ENCODE measurements around the gene TRAPPC2. TPM values are rescaled to one million over a fixed set of nuclear protein-coding genes. Genes with fewer than 3 reads are reported as not detected.

The TRAPPC2 gene
- total RNA-seq, 1 experiment from 2014 or later, result 11.4 TPM

GRCh38 chrX:13755254-13755653 lies 20.8 kb upstream of the TRAPPC2 start:
- BruUV-seq (replicated peaks), result no TSS peak
- POLR2A ChIA-PET, result no interaction called here
- DNase-seq (ENCODE audit: low read depth, low spot score), result no peak
- Histone ChIP-seq H3K27me3 (ENCODE audit: control insufficient read depth, insufficient read depth, low read length) (no peaks in the 10 kb centered on the region), H3K9me3 (ENCODE audit: control insufficient read depth, insufficient read depth, low read depth, low read length) (no peaks in the 10 kb centered on the region), H3K4me1 (ENCODE audit: control insufficient read depth, insufficient read depth, low read length) (no peaks in the 10 kb centered on the region), H3K4me3 (ENCODE audit: low read depth in 2 of 2, low read length in 2 of 2) (no peak overlapping the region), H3K36me3 (ENCODE audit: control insufficient read depth, insufficient read depth, low read length) (peaks cover 2% of the 10 kb centered on the region), H3K27ac (ENCODE audit: low read length) (no peak overlapping the region)
- no peak for TF ChIP-seq SIN3A (IDR thresholded peaks at IDR 0.05; ENCODE audit: borderline replicate concordance, insufficient read depth, low read depth, low read length)
- TF ChIP-seq REST (IDR thresholded peaks at IDR 0.05; ENCODE audit: insufficient read depth in 1 of 2, low read depth in 2 of 2, low read length in 1 of 2), result no peak
- TF ChIP-seq CTCF (IDR thresholded peaks at IDR 0.05), result no peak
- TF ChIP-seq TCF7L2 (IDR thresholded peaks at IDR 0.05; ENCODE audit: low read depth, low read length), result no peak
- TF ChIP-seq POLR2AphosphoS5 (IDR thresholded peaks at IDR 0.05; ENCODE audit: low read depth, low read length), result no peak
- in situ Hi-C loops (cut with HindIII; ENCODE audit: low pct_unique_long_range_greater_than_20kb, low sequenced_read_pairs) (no loop called here), intact Hi-C loops (cut with micrococcal nuclease; ENCODE audit: unreplicated experiment) (no loop called here)
- CTCF ChIA-PET, result no interaction called here
- no peak for ATAC-seq

- no peaks in the 10 kb centered on the region for H3K4me1 ChIP-seq (ENCODE audit: control insufficient read depth, insufficient read depth, low read length)
- in situ Hi-C loops (cut with HindIII; ENCODE audit: low pct_unique_long_range_greater_than_20kb, low sequenced_read_pairs) (no loop called here), intact Hi-C loops (cut with micrococcal nuclease; ENCODE audit: unreplicated experiment) (loop anchor here (5.0 kb wide), 1 partner anchor 278 kb away; no protein-coding TSS in a partner anchor)
- ChIA-PET CTCF (no interaction called here), POLR2A (interaction anchor here (0.6 kb wide), 1 partner anchor 181 kb away, joined by 3 read pairs; no protein-coding TSS in a partner anchor)
- no peak overlapping the region for H3K27ac ChIP-seq (ENCODE audit: low read length)
- H3K4me3 ChIP-seq (ENCODE audit: low read depth in 2 of 2, low read length in 2 of 2), result no peak overlapping the region
- H3K36me3 ChIP-seq (ENCODE audit: control insufficient read depth, insufficient read depth, low read length), result peaks cover 2% of the 10 kb centered on the region
- ATAC-seq (no peak), DNase-seq (ENCODE audit: low read depth, low spot score) (no peak)
- no peaks in the 10 kb centered on the region for H3K27me3 ChIP-seq (ENCODE audit: control insufficient read depth, insufficient read depth, low read length)
- TF ChIP-seq REST (IDR thresholded peaks at IDR 0.05; ENCODE audit: insufficient read depth in 1 of 2, low read depth in 2 of 2, low read length in 1 of 2) (no peak), SIN3A (IDR thresholded peaks at IDR 0.05; ENCODE audit: borderline replicate concordance, insufficient read depth, low read depth, low read length) (no peak), POLR2AphosphoS5 (IDR thresholded peaks at IDR 0.05; ENCODE audit: low read depth, low read length) (no peak), CTCF (IDR thresholded peaks at IDR 0.05) (no peak), TCF7L2 (IDR thresholded peaks at IDR 0.05; ENCODE audit: low read depth, low read length) (no peak)
- H3K9me3 ChIP-seq (ENCODE audit: control insufficient read depth, insufficient read depth, low read depth, low read length), result no peaks in the 10 kb centered on the region
- no TSS peak for BruUV-seq (replicated peaks)
Observed at GRCh38 chrX:13754765-13755164, 20.3 kb upstream of the TRAPPC2 start.

Measured in Panc1 (cell line).